GM19239 (cell line): ENCODE measurements around the gene DNAJB6.
A peak's percentile ranks its signal among the peaks of the same experiment; 100 is the strongest.

Experiments used
- DNase-seq: peaks from one replicate; pipeline ENCODE4 v3.0.0; 2011; ENCODE audit warnings: low spot score; ENCODE audit not compliant: insufficient read length
- FAIRE-seq: peaks from 2 replicates; lab custom pipeline; 2011; peaks lifted over from hg19 to GRCh38; lab: Jason Lieb, UNC

Gene DNAJB6

DNA sequence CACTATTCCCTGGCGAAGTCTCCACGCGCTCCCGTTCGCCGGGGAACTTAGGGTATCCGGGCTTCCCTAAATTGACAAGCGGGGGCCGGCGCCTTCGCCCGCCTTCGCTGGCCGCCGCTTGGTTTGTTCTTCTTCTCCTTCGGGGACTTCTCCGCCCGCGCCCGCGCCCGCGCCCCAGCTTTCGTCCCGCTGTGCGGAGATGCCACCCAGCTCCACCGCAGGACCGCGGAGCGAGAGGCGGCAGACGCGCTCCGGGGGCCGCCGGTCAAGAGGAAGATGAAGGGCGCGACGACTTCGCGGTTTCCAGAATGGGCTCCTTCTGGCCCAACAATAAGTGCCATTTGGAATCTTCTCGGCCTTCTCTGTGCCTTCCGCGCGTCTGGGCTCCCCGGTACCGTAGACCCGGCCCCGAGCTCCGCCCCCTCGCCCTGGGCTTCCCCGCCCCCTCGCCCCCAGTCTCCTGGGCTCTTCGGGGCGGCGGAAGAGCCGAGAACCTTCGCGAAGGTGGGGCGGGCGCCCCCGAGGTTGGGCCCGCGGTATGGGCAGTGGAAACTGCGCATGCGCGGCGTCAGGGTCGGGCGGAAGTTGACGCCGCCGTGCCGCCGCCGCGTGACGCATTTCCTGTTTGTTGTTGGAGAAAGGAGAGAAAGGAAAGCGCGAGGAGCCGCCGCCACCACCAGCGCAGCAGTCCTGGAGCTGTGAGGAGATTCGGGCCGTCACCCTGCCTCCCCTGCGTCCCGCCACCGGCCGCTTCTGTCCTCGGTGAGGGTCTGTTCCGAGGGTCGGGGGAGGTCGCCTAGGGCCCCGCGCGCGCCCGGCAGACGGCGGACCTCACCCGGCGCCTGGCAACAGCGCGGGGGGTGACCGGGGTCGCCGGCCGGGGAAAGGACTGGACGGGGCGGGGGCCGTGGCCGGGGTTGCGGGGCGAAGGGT, at the start of gene DNAJB6:
Gene DNAJB6, plus strand, starts transcription at position 622 of the 933 bp plus-strand sequence. CDS start 21,569 bp downstream, outside the sequence.
- peak; percentile 83 for DNase-seq
- peak; percentile 48 for FAIRE-seq

DNA sequence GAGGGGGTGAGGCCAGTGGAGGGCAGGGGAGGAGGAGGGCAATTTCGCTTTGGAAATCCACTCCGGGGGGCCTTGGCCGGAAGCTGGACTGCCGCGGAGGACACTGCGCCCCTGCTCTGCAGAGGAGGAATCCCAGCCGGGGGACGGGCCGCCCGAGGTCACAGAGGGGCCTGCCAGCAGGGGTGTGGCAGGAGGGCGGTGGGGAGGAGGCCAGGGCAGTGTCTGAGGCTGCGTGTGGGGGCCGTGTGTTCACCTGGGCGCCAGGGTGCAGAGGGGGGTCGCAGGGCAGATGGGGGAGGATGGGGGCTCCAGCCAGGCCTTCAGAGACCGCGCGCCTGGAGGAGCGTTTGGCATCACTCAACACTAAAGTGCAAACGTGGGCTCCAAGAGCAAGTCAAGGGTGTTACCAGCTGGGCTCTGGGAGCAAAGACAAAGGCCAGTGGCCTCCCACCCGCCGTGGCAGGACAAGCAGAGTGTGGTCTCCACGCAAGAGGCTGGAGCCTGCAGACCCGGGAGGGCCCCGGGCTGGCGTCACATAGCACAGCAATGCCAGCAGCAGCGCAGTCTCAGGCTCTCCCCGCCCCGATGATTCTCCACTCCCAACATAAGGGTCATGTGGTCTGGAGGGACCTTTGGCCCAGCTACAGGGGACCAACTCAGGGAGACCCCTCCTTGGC, 45.3 kb upstream of the DNAJB6 start:
- DNase-seq (no peak), FAIRE-seq (no peak)

DNA sequence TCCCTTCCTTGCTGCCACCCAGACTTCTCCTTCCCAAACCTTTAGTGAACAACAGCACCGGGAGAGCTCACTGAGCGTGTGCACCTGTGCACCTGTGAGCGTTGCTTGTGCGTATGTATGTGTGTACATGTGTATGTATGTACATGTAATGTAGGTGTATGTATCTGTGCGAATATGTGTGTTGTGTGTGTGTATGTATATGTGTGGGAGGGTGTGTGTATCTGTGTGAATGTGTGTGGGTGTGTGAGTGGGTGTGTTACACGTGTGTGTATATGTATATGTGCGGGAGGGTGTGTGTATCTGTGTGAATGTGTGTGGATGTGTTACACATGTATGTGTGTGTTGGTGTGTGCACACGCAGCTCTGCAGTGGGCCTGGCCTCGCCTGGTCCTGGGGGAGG, 44.5 kb upstream of the DNAJB6 start:
- DNase-seq, result no peak
- FAIRE-seq, result no peak

DNA sequence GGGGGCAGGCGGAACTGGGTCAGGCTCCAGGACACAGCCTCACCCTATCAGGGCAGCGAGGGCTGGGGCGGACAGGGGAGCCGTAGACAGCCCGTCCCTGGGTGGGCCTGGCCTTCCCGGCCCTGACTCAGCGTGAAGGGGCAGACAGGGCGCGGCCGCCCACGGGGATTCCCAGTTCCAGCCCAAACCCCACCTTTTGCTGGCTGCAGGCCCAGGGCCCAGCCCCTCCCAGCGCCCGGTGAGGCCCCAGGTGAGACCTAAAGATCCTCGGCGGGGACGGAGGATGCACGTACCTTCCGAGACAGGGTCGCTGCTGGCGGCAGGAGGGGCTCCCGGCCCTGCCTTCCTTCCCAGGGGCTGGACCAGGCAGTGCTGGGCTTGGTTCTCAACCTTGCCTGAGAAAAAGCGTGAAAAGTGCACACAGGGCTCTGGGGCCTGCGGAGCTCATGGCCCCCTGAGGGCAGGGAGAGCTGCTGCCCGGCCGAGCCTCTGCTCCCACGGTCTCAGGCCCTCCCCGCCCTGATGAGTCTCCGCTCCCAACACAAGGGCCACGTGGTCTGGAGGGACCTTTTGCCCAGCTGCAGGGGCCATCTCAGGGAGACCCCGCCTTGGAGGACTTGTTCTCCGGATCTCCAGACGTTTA, 43.9 kb upstream of the DNAJB6 start:
- FAIRE-seq, result no peak
- DNase-seq, result no peak

DNA sequence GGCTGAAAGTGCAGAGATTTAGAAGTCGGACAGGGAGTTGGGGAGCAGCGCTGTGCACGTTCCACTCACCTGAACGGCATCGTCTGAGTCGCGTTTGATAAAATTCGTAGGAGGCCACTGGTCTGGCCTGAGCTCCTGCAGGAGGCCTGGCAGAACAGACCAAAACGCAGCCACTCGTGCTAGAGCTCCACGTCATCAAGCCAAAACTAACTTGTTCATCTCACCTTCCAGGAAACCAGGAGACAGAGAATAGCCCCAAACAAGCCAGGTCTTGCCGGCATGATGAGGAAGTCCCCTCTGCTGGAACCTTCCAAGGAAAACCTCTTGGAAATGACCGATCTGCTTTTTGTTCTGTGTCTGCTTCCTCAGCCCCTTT, 43.4 kb upstream of the DNAJB6 start:
- FAIRE-seq (no peak), DNase-seq (no peak)

DNA sequence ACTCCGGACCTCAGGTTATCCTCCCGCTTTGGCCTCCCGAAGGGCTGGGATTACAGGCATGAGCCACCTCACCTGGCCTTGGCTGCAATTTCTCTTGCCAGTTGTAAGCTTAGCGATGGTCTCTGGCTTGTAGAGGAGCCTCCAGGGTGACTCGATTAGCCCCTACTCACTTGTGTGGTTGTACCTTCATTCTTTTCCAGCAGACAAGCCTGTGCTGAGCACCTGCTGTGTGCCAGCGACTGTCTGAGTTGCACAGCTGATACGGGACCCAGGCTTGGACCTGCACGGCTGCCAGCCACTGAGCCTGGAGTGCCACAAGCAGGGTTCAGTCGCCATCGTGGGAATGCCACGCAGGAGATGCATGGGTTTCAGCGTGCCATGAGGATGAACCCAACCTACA, 42.0 kb upstream of the DNAJB6 start:
- DNase-seq (no peak), FAIRE-seq (no peak)

DNA sequence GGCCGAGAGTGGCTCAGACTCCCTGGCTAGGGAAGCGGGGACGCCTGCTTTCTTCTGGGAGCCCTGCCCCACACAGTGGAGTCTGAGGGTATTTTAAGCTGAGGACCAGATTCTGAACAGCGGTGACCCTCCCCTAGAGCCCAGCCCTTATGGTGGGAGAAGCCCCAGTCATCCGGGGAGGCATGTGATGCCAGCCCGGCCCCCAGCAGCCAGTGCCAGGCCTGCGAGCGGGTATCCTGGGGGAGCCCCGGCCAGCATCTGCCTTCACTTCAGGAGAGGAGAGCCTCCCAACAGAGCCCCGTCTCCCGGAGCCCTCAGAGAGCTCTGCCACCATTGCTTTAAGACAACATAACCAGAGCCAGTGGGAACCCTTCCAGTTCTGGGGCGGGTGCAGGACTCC, 41.5 kb upstream of the DNAJB6 start:
- no peak for FAIRE-seq
- DNase-seq, result no peak

DNA sequence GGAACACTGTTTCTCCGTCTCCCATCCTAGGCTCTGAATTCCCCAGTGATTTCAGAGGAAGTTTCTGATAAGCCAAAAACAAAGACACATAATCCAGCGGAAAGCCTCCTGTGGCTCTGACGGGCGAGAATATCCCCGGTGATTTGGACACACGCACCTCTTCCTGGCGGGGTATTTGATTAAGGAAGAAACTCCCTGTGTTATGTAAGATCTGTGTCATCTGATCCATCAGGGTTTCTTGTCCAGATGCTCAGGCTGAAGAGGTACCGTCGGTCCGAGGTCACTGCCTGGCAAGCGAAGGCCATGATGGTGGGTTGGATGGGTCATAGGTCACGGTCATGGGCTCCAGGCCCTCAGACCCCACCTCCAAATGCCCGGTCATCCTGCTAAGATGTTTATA, 39.6 kb upstream of the DNAJB6 start:
- no peak for DNase-seq
- no peak for FAIRE-seq

DNA sequence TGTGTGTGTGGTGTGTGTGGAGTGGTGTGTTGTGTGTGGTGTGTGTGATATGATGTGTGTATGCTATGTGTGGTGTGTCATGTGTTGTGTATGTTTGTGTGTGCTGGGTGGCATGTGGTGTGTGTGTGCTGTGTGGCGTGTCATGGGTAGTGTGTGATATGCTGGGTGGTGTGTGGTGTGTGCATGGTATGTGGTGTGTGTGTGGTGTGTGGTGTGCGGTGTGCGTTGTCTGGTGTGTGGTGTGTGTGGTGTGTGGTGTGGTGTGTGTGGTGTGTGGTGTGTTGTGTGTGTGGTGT, 37.5 kb upstream of the DNAJB6 start:
- FAIRE-seq (no peak), DNase-seq (no peak)

DNA sequence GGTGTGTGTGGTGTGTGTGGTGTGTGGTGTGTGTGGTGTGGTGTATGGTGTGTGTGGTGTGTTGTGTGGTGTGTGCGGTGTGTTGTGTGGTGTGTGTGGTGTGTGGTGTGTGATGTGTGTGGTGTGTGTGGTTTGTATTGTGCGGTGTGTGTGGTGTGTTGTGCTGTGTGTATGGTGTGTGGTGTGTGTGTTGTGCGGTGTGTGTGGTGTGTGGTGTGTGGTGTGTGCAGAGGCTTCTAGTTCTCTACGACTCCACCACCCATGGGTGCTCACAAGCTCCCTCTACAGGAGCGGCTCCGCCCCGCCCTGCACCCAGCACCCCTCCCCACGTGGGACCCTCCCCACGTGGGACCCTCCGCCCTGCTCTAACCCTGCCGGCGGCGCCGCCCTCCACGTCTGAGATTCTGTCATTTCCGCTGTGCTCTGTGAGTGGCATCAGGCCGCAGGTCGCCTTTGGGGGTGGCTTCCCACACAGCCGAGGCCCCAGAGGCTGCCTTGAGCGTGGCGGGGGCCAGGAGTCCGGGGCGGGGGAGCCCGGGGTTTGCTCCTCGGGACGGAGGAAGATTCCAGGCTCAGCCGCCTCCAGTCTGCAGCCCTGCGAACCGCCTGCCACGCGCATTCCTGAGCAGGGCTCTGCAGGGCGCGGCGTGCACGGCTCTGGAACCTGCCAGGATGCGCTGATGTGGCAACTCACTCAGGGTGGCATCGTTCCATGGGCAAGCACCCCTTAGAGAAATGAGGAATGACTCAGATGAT, 37.0 kb upstream of the DNAJB6 start:
- FAIRE-seq, result no peak
- DNase-seq, result no peak

DNA sequence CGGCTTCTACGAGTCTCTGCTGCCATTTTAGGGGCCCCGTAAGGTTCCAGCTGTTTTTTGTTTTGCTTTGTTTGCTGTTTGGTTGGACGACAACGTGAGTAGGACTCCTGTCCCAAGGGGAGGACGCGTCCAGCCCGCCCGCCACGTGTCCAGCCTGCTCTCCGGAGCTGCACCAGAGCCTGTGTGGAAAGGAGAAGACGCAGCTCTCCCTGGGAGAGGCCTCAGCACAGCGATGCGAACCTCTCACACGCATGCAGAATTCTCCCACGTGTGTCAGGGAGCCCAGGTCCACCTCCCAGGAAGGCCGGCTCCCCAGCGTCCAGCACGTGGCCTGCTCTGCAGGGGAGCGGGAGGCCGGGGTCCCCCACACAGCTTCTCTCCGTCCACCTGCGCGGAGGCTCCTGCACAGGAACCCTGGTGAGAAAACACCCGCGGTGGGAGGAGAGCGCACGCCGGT, 36.4 kb upstream of the DNAJB6 start:
- no peak for FAIRE-seq

DNA sequence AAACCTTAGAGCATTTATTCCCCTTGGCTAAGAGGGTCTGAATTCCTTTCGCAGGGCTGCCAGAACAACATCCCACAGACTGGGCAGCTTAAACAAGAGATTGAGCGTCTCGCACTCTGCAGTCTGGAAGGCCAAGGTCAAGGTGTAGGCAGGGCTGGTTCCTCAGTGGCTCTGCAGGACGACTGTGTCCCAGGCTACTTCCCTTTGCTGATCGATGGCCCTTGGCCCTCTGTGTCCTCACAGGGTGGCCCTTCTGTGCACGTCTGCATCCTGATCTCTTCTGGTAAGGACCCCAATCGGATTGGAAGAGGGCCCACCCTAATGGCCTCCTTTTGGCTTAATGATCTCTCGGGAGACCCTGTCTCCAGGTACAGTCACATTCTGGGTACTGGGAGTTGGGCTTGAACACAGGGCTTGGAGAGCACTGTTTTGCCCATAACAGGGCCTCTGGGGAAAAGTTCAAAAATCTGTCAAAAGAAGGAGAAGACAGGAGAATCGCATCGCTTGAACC, 35.1 kb upstream of the DNAJB6 start:
- FAIRE-seq (no peak), DNase-seq (no peak)

More for the DNA sequence above, 36.4 kb upstream of the DNAJB6 start:
- DNase-seq, result no peak

DNA sequence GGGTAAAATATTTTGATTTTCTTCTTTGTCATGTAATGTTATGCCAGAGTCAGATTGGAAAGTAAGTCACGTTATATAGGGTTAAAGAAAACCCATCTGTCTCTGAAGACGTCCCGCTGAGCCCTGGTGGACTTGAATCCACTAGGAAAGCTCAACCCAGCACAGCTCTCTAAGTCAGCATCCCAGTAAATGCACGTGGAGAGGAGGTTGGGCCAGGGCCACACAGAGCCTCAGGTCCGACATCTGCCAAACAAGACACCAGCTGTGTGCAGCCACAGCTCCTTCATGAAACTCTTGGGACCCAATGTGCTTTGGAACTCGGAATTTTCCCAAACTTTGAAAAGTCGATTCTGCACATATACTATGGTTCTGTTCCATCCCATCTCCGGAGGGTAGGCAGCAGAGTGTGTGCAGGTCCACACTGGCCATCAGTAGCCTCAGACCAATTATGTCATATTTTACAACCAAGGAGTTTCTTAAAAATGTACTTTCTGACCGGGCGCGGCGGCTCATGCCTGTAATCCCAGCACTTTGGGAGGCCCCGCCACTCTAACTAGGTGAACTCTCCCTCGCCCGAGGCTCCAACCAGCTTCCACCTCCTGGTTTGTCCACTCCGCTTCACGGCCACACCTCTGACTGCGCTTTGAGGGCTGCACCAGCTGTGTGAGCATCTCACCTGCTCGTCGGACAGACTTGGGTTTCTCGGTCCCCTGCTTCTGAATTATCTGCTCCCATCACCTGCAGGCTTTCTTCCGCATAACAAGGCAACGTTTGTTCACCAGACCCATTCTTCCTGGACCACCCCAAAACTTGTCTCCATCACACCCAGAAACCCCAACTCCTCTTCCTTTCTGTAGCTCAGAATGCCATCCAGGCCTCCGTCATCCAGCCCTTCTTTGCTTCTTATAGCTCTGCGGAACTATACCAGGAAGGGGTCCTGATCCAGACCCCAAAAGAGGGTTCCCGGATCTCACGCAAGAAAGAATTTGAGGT, 29.7 kb upstream of the DNAJB6 start:
- FAIRE-seq (no peak), DNase-seq (no peak)

DNA sequence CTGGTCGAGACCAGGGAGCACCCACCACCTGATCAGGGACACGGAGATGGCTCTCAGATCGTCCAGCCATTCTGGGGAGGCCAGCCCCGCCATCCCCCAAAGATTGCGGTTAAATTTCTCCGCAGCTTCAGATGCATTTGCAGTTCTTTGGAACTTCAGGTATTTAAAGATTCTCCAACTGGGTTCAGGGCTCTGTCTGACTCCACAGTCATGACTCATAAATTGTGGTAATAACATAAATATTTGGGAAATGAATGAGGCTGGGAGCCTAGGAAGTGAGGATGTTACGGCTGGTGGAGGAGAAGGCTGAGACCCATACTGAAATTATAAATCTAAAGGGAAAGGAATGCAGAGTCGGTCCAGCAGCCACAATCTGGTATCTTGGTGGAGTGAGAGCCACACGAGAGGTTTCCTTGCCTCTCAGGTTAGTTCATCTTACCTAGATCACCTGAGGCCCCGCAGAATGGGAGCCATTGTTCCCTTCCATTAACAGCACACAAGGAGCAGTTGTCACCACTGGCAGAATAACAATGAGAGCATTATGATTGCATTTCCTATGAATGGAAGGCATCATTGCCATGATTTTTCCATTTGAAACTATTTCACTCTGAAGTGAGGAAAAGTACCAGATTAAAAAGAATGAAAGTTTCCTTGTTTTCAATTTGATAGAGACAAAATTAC, 26.7 kb upstream of the DNAJB6 start:
- DNase-seq (no peak), FAIRE-seq (no peak)

DNA sequence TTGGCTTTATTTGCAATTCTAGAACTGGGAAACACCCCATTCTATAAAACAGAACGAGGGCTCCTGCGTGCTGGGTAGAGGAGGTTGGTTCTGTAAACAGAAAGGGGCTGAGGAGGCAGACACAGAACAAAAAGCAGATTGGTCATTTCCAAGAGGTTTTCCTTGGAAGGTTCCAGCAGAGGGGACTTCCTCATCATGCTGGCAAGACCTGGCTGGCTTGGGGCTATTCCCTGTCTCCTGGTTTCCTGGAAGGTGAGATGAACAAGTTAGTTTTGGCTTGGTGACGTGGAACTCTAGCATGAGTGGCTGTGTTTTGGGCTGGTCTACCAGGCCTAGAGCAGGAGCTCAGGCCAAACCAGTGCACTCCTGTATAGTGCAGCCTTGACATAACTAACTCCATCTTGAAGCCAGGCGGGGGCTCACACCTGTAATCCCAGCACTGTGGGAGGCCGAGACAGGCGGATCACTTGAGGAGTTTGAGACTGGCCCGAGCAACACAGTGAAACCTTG, 26.1 kb upstream of the DNAJB6 start:
- FAIRE-seq (no peak), DNase-seq (no peak)

DNA sequence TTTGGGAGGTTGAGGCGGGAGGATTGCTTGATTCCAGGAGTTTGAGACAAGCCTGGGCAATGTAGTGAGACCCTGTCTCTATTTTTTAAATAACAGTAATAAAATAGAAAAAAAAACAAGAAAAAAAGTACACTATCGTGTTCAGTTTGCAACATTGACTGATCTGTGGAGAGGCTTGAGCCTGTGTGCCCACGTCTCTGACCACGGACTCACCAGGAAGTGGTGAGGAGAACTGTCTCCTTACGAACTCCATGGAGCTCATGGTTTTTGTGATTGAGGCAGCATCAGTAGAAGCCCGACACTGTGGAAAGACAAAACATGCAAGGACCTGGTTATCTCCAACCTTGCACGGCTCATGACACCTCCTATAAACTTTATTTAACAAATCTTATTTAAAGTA, 23.9 kb upstream of the DNAJB6 start:
- FAIRE-seq (no peak), DNase-seq (no peak)

DNA sequence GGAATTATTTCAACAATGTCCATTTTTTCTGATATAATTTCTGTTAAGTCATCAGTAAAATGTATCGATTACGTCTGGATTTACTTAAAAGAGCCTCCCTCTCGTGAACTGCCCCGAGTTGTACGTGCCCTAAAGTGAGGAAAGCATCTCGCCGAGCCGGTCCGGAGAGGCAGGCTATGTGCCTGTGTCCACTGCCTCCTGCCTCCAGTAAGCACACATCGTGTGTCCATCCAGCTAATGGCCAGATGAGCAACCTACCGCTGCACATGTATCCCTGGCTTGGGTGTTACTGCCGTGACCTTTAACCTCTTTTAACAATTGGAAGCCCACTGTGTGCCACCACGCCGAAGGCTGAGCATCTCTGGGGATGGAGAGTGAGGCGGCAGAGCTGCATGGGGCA, 23.2 kb upstream of the DNAJB6 start:
- no peak for FAIRE-seq
- DNase-seq, result no peak

DNA sequence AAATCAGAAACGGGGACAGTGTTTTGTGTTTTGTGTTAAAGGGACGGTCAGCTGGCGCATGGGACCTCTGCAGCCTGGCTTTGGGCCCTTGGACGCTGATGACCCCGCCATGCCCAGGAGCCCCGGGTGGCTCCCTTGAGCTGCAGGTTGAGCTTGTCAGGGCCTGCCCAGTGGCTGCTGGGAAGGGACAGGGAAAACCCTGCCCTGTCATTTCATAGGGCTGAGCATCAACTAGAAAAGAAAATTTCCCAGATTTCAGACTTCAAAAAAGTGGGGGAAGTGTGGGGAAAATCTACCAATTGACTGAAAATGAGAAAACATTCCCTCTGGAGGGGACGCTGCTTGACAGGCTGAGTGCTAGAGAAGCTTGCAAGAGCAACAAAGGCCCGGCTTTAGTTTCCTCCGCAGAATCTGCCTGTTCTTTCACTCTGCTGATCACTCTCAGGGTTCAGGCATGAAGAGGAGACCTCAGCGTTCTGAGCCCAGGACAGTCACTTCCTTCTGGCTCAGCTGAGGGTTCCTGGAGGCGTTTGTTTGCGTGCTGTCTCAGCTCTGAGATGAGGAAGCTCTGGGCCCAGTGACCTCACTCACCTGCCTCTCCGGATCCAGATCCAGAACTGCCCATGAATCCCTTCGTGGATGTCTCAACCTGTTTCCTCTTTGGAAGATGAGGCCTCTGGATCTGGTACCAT, 18.6 kb upstream of the DNAJB6 start:
- no peak for FAIRE-seq
- no peak for DNase-seq
